Mesothelial cell of epicardium (in vitro differentiated cells): Measurements from ENCODE around the gene ZNF599. TPM values are rescaled to one million over a fixed set of nuclear protein-coding genes. Genes with fewer than 3 reads are reported as not detected.

Source experiments
- DNase-seq, 2 experiments: peaks; one replicate each; pipeline ENCODE4 v3.0.0; 2021; ENCODE audit warnings: low spot score in 2 of 2; ENCODE audit not compliant: unreplicated experiment in 2 of 2
- H3K27ac Mint-ChIP-seq: 2 replicates; pipeline ENCODE4 v1.8.0; 2021; ENCODE audit warnings: mixed read lengths
- H3K27me3 Mint-ChIP-seq: 2 replicates; pipeline ENCODE4 v1.8.0; 2021; ENCODE audit warnings: low read depth, mixed read lengths
- H3K36me3 Mint-ChIP-seq: 2 replicates; pipeline ENCODE4 v1.8.0; 2021; ENCODE audit warnings: mixed read lengths
- H3K4me1 Mint-ChIP-seq: 2 replicates; pipeline ENCODE4 v1.8.0; 2021; ENCODE audit warnings: mixed read lengths
- H3K4me3 Mint-ChIP-seq: 2 replicates; pipeline ENCODE4 v1.8.0; 2021; ENCODE audit warnings: mild to moderate bottlenecking, moderate library complexity, mixed read lengths
- H3K9me3 Mint-ChIP-seq: 2 replicates; pipeline ENCODE4 v1.8.0; 2021; ENCODE audit warnings: mixed read lengths
- total RNA-seq: library from RNA; stranded (reverse); gene quantifications from 3 replicates; pipeline ENCODE4 v1.2.1, GENCODE V29; 2021
- TF ChIP-seq, protein P1 (sequence below): fragments of 200-600 bp; sonication (generic); IDR thresholded peaks from one replicate; pipeline ENCODE4 v1.5.0; 2021; ENCODE audit warnings: antibody characterized with exemption; ENCODE audit not compliant: unreplicated experiment

The ZNF599 gene
- total RNA-seq = 7.7 to 8.7 TPM (median 7.9 TPM) in 3 replicates

DNA sequence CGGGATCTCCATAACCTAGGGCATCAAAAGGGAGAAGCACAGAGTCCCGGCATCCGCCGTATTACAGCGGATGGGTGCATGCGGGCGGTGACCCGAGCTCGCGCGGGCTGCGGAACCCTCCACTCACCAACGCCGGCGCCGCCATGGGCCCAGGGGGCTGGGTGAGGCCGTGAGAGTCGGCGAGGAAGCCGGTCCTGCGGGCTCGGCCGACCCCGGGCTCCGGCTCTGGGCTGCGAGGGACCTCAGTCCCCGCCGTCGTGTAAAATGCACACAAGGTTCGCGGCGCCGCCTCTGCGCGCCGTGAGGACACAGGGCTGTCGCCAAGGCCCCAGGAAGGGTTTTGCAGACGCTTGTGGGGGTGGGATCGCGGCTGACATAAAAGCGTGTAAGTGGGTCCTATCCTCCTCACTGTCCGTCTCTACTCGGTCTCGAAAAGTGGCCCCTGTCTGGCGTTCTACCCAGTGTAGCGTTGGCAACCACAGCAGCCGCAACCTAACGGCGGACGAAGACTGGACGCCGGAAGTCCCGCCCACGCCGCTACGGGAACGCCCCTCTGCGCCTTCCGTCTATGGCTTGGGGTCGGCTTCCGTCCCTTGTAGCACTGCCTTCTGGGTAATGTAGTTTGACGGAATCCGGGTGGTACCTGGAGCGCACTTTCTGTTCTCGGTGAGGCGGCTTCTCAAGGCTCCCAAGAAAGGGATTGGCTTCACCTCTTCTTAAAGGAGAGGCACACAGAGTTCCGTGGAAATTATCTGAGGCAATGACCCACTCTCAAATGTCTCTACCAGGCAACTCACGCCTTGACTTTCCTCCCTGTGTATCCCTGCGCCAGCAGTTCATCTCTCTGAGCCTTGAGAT lies at the start of gene ZNF599:
ZNF599 (minus strand) TSS at position 519 of the 858 bp plus-strand sequence; CDS start at position 145, 374 bp downstream.
- Mint-ChIP-seq H3K27ac (peak within 1 kb of the TSS; percentile 92), H3K4me3 (peak within 1 kb of the TSS; percentile 92), H3K9me3 (peaks cover 19% of the 10 kb centered on the region), H3K27me3 (peaks cover 13% of the 10 kb centered on the region), H3K36me3 (peaks cover 17% of the 10 kb centered on the region), H3K4me1 (peaks cover 14% of the 10 kb centered on the region)
- DNase-seq = peak; percentile 80 to 87
- TF ChIP-seq, protein P1, sequence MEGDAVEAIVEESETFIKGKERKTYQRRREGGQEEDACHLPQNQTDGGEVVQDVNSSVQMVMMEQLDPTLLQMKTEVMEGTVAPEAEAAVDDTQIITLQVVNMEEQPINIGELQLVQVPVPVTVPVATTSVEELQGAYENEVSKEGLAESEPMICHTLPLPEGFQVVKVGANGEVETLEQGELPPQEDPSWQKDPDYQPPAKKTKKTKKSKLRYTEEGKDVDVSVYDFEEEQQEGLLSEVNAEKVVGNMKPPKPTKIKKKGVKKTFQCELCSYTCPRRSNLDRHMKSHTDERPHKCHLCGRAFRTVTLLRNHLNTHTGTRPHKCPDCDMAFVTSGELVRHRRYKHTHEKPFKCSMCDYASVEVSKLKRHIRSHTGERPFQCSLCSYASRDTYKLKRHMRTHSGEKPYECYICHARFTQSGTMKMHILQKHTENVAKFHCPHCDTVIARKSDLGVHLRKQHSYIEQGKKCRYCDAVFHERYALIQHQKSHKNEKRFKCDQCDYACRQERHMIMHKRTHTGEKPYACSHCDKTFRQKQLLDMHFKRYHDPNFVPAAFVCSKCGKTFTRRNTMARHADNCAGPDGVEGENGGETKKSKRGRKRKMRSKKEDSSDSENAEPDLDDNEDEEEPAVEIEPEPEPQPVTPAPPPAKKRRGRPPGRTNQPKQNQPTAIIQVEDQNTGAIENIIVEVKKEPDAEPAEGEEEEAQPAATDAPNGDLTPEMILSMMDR = no peak

DNA sequence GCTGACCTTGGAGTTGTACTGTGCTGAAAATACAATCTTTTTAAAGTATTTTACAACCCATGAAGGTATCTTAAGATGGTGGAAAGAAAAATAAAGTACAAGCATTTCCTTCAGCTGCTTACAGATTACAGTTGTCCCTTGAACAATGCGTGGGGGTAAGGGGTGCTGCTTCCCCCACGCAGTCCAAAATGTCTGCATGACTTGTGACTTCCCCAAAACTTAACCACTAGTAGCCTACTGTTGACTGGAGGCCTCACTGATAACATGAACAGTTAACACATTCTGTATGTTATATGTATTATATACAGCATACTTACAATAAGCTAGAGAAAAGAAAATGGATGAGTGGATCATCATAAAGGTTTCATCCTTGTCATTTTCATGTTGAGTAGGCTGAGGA lies 45.3 kb upstream of the ZNF599 start:
- Mint-ChIP-seq H3K4me3 (no peak overlapping the region), H3K9me3 (peaks cover 51% of the 10 kb centered on the region), H3K36me3 (peaks cover 4% of the 10 kb centered on the region), H3K27me3 (no peaks in the 10 kb centered on the region), H3K27ac (no peak overlapping the region), H3K4me1 (no peaks in the 10 kb centered on the region)
- TF ChIP-seq, protein P1 = no peak
- DNase-seq = no peak

DNA sequence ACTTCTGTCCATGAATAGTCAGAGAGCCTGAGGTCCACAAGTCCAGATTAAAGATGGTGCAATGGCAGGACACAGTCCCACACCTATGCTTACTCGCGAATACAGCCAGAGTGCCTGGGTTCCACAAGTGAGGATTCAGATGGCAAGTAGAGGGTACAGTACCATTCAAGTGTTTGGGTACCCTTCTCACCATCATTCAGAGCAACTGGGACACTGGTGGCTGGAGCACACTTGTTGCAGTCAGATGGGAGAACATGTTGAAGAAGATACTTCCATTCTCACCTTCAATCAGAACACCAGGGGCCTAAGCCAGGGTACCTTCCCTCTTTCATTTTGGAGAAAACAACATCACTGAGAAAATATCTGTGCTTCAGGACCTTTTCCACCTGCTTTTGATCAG lies 43.7 kb upstream of the ZNF599 start:
- Mint-ChIP-seq H3K4me1 (no peaks in the 10 kb centered on the region), H3K9me3 (peaks cover 50% of the 10 kb centered on the region), H3K27ac (no peak overlapping the region), H3K4me3 (no peak overlapping the region), H3K36me3 (peaks cover 4% of the 10 kb centered on the region), H3K27me3 (no peaks in the 10 kb centered on the region)
- no peak for DNase-seq
- TF ChIP-seq, protein P1 = no peak

DNA sequence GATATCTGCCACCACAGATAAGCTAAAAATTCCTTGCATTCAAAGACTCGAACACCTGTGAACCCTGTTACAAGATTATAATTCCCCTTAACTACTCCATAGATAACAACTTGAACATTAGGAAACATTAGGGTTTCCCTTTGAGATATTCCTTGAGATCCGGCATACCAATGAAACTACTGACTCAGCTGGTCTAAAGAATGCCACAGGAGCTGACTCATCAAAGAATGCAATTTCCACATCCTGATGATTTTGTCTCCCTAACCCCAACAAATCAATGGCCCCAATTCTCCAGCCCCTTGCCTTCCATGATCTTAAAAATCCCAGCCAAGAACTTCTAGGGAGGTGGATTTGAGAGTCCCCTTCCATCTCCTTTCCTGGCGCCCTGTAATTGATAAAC lies 35.6 kb upstream of the ZNF599 start:
- peaks cover 61% of the 10 kb centered on the region for H3K9me3 Mint-ChIP-seq

DNA sequence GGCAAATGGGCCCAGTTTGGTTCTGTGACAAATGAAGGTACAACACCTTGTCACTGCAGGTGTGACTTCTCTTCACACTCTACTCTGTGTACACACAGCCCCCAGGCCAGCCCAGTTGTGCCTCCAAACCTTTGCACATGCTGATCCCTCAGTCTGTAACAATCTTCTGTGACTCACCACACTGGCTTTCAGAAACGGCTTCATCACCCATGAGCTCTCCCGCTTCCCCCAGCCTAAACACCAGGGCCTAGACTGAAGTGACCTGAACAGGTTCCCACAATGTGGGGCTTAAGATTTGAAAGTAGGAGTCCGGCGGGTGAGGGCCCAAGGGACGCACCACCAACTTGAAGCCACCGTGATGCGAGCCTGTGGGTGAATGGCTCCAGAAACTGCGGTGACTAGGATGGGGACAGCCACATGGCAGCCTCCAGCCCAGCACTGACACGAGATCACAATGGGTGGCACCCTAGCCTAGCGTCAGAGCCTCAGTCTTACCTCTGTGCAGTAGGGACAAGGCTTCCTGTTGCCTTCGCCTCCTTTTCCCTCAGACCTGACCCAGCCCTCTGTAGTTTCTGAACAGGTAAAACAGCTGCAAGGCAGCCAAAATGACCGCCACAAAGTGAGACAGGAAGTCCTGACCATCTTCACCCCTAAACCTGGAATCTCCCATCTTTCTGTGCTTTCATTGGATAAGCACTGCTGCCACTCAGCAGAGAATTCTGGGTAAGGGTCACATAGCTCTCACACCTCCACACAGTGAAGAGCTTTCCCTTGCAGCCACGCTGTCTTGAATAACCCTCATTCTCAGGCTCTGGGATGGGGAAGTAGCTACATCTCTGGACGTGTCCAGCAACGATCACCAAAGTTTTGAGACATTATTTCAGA lies 34.2 kb upstream of the ZNF599 start:
- TF ChIP-seq, protein P1 = no peak
- Mint-ChIP-seq H3K9me3 (peaks cover 54% of the 10 kb centered on the region), H3K4me1 (no peaks in the 10 kb centered on the region), H3K27ac (no peak overlapping the region), H3K27me3 (no peaks in the 10 kb centered on the region), H3K4me3 (no peak overlapping the region), H3K36me3 (no peaks in the 10 kb centered on the region)
- no peak for DNase-seq

More for the DNA sequence above, 35.6 kb upstream of the ZNF599 start:
- H3K4me1 Mint-ChIP-seq = no peaks in the 10 kb centered on the region
- H3K36me3 Mint-ChIP-seq = no peaks in the 10 kb centered on the region
- no peaks in the 10 kb centered on the region for H3K27me3 Mint-ChIP-seq
- no peak overlapping the region for H3K27ac Mint-ChIP-seq
- DNase-seq = no peak
- H3K4me3 Mint-ChIP-seq = no peak overlapping the region
- TF ChIP-seq, protein P1 = no peak
